ENCODE data around the gene HOXB6.

HOXB6 gene

DNA sequence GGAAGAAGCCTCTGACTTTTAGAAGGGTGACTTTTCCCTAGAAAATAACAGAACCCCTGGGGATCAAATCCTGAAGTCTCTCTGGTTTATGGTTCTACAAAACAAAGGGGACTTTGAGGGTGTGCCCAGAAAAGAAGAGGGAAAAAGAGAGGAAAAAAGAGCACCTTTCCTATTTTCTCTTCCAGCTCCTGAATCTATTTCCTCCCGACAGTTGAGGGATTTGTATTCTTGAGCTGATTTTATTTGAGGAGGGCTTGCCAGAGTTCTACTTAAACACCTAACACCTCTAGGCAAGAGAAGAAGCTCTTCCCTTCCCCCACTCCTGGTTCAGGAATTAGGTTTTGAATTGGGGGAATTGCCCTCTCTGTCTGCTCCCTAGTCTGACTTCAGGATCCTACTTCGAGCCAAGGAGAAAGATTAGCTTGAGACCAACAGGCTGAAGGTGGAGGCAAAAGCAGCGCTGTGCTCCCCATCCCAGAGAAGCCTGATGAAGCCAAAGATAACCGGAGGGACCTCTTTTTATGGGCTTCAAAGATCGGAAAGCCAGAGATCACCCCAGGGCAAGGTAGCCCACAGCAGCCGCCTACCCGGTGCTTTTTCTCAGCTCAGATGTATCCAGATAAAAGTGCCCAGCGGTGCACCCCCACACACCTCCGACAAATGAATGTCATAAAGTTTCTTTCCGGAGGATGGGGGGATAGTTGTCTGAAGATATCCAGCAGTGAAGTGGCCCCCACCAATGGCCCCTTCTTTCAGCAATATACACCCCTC, 15.5 kb downstream of the HOXB6 start:
- no peak for DNase-seq
- in situ Hi-C loops (cut with MboI; ENCODE audit: low pct_unique_long_range_greater_than_20kb, low sequenced_read_pairs), result no loop called here

DNA sequence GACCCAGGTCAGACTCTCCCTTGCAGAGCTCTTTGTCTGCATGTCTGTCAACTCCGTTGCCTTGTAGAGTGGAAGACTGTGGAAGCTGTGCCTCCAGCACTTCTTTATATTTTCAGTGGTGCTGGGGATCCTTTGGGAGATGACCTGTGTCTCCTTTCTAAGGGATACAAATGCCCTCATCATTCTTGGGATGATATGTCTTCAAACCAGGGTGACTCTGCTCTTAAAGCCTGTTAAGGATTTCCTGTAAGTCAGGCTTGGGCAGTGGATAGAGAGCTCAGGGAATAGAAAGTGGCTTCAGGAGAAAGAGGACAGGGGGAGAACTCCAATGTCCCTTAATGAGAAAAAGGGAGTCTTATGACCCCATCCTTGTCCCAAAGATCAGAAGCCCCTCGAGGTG, 16.3 kb downstream of the HOXB6 start:
- DNase-seq, result no peak
- in situ Hi-C loops (cut with MboI; ENCODE audit: low pct_unique_long_range_greater_than_20kb, low sequenced_read_pairs), result no loop called here

DNA sequence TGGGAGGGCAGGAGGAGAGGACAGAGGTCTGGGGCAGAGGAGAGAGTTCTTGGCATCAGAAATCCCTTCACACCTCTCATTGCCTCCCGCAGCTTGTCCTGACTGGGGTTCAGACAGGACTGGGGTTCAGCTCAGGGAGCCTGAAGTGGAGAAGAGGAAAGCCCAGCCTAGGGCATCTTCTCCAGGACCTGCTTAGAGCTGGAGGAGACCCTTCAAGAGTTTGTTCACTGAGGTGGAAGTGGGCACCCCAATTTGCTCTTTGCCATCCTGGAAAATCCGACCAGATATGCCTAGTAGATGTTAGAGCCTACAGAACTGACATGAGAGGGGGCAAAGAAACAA, 16.7 kb downstream of the HOXB6 start:
- no peak for DNase-seq
- in situ Hi-C loops (cut with MboI; ENCODE audit: low pct_unique_long_range_greater_than_20kb, low sequenced_read_pairs), result no loop called here

DNA sequence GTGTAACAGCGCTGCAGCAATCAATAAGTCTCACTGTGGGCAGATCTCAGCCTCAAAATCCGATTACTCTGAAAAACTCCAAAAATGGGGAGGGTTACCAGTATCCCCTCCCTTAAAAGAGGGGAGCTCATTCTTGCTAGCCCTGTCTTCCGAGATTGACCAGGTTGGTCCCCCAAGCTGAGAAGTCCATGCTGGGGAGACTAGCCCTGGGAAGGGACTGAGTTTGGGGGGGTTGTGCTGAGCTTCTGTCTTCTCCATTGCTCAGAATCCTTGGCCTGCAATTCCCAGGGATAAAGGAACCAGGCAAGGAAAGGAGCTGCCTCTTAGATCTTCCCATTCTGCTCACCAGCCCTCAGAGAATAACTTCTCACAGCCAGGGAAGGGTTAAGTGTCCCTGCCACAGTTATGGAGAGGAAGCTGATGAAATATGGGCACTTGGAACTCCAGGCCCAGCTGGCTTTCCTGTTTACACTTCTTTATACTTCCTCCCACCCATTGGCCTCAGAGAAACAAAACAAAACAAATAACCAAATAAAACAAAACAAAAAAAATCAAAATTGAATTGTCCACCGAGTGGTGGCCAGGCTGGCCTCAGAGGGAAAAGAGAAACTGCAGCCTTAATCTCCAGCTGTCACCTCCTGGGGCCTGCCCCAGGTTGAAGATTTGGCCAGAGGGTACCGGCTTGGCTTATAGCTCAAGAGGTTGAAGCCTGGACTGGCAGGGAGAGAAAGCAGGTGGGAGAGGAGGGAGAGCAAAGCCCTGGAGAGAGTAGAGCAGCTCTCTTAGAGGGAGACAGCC, 17.3 kb downstream of the HOXB6 start:
- in situ Hi-C loops (cut with MboI; ENCODE audit: low pct_unique_long_range_greater_than_20kb, low sequenced_read_pairs), result no loop called here
- DNase-seq, result peak; percentile 55

DNA sequence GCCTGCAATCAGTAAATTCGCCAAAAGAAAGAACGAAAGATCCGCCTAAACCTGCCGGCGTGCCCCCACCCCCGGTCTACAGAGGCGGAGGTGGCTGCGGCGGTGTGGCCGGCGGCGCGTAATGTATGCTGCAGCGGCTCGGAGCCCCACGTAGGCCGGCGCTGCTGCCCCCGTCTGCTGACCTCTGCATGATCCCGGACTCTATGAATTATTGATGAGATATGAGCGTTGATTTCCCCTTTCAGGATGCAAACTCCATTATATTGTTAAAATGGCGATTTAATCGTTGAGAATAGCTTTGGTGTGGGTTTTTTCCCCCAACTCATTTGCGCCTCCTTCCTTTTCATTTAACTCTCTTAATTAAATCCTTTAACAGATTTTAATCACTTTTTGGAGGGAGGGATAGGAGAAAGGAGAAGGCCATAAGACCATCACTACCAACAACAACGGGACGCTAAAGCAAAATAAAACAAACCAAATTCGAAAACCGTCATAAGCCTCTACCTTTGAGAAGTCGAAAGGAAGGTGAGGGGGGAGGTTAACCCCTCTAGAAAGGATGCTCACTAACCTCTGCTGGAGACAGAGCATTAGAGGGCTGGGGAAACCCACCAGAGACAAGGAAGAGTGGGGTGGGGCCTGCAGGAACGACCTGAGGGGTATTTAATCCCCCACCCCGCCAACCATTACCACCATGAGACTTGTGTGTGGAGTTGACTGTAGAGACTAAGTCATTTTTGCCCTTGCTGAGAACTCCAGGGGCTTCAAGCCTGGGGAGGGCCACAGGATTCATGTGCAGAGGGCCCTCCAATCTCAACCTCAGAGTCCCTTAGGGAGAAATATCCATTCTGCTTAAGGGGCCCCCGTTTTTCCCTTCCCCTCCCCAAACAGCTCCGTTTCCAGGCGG, 18.2 kb downstream of the HOXB6 start:
- no peak for DNase-seq
- in situ Hi-C loops (cut with MboI; ENCODE audit: low pct_unique_long_range_greater_than_20kb, low sequenced_read_pairs), result no loop called here

DNA sequence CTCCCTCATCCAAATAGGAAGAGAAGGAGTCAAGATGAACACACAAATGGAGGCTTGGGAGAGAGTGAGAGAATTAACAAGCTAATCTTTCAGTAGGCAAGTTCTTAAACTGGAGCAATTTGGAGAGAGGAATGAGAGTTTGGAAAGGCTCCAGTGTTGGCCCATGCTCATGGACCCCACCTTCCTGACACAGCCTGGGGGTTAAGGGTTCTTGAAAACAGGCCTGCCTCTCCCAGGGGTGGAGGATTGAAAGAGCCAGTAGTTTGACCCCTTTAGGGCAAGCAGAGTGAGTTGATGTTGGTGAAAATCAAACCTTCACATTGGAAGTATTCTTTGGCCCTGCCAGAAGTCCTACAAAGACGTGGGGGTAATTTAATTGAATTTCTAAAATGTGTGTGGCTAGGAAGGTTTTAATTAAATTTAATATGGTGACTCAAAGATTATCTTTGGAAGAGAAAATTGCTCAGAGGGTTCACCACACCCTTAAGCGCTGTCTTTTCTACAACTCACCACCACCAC, 20.5 kb downstream of the HOXB6 start:
- in situ Hi-C loops (cut with MboI; ENCODE audit: low pct_unique_long_range_greater_than_20kb, low sequenced_read_pairs), result no loop called here
- no peak for DNase-seq

DNA sequence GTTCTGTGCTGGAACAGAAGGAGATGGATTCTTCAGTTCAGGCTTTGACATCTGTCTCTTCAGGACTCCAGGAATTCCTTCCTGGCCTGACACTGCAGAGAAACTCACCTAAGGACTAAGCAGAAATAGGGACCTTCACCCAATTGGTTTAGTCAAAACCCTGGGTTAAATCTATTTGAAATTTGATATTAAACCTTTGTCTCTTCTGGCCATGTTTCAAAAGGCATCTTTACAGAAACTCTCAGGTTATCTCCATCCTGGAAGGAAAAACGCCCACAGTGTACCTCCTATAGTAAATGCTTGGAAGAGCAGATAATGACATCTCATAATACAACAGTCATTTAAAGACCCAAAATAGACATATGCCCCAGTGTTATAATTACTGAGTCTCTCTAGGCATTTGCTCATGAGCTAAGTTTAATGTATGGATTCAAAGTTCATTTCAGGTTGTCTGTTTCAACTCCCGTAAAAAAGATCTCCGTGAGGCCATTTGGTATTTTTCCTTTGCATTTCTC, 21.0 kb downstream of the HOXB6 start:
- DNase-seq, result no peak
- in situ Hi-C loops (cut with MboI; ENCODE audit: low pct_unique_long_range_greater_than_20kb, low sequenced_read_pairs), result no loop called here

DNA sequence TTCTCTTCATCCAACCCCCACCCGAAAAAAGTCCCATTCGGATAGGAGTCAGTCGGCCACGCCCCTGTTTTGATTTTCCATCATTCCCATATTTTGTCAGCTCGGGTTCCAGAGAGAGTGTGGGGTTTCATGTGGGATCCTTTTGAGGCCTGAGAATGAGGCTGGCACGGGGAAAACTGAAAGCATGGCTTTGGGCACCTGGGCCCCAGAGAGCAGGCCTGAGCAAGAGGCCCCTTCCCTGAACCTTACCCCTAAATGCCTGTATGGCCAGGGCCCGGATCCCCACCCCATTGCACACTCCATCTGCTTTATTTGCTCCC, 22.1 kb downstream of the HOXB6 start:
- in situ Hi-C loops (cut with MboI; ENCODE audit: low pct_unique_long_range_greater_than_20kb, low sequenced_read_pairs), result no loop called here
- no peak for DNase-seq

DNA sequence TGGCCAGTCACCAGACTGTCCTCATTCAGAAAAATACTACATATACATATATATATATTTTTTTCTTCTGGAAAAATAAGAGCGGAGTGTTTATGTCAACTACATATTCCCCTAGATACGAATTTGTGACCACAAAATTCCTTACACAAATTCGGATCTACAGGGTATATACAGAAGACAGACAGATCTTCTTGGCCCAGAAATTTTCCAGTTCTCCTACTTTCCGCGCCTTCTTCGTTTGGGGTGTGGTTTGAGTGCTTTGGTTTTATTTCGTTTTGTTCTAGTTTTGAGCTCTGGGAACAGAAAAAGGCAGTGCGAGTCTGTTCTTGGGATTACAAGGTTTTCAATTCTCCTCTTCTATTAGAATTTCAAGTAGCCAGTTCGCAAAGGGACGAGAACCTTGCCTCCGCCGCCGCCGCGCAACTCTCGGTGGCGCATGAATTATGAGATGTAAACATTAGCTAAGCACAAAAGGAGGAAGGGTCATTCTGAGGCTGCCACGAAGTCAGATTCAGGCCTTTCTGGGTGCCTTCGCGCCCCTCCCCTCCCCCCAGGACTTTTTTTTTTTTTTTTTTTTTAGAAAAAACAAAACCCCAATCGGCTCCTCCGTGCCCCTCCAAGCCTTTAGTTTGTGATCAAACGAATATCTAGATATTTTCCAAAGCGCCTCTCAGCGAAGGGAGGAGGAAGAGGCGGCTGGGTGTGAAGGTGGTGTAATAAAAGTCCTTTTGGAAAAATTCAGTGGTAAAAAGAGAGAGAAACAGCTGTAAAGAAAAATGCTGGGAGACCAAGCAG, 24.8 kb downstream of the HOXB6 start:
- no peak for DNase-seq
- in situ Hi-C loops (cut with MboI; ENCODE audit: low pct_unique_long_range_greater_than_20kb, low sequenced_read_pairs), result no loop called here

DNA sequence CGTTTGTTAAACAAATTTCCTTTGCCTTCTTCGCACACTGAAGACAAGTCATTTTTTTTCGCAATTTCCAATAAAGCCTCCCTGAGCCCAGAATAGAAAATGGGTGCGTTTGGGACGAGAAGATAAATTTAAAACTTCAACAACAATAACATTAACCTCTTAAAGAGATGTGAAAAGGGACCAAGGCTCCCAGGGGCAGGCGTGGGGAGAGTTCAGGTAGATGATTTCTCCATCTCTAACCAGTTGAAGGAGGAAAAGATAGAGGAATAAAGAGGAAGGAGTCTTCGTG, 25.4 kb downstream of the HOXB6 start:
- in situ Hi-C loops (cut with MboI; ENCODE audit: low pct_unique_long_range_greater_than_20kb, low sequenced_read_pairs), result no loop called here
- DNase-seq, result no peak

DNA sequence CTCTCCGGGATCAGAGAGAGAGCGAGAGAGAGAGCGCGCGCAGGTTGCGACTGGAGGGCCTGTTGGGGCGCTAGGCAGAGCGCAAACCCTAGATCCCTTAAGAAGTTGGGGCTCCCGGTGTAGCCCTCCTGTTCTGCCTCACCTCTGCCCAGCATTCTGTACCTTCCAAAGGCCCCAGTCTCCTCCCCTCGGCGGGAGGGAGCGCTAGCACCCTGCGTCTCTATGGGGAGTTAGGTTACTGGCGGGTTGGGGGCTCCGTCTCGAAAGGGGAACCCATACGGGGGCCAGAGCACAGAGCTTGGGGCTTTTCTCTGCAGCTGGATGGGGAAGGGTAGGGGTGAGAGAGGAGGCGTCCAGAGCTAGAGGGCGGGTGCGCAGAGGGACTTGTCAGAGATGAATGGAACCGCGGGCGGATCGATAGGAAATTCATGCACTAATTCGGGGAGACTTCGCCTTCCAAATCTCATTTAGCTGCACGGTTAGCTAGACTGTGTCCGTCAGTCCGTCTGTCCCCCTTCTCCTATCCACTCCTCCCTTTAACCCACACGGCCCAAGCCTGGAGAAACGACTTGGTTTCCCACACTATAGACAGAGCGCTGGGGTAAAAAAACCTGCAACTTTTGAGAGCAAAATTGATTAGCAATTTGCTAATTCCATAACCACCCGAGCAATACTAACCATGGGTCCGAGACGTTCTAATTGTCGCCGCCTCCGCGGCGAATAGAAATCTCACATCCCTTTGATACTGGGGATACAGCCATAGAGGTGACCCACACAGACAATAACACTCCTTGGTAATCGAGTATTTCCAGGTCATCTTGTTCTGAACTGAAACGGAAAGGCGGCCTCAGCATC, 25.9 kb downstream of the HOXB6 start:
- peak; percentile 49 for DNase-seq
- in situ Hi-C loops (cut with MboI; ENCODE audit: low pct_unique_long_range_greater_than_20kb, low sequenced_read_pairs), result no loop called here

DNA sequence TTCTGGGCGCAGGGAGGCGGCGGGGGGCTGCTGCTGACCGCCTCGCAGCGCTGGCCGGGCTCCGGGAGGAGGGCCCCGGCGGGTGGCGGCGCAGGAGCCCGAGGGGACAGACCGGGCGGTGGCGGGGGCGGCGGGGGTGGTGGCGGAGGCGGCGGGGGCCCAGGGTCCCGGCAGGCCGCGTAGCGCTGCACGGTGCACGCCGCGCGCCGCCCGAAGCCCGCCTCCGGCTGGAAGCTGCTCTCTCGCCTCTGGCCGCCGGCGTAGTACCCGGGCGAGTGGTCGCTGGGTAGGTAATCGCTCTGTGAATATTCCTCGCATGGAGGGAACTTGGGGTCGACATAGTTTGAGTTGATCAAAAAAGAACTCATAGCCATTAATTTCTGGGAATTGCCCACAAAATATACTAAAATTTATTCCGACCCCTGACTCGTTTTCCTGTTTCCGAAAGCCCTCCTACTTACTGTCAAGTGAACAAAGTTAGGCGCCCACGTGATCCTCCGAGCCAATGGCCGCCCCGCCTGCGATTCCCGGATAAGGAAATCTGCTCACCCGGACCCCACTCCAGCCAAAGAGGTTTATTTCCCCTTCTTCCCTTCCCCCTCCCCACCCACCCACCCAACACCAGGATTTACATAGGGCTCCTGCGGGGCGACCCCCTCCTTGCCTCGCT, 26.7 kb downstream of the HOXB6 start, which contains the start of gene HOXB4:
TSS of gene HOXB4 (minus strand) at position 405 of the 670 bp plus-strand sequence. CDS start at position 374, 31 bp downstream.
- DNase-seq, result peak; percentile 85
- in situ Hi-C loops (cut with MboI; ENCODE audit: low pct_unique_long_range_greater_than_20kb, low sequenced_read_pairs), result no loop called here

DNA sequence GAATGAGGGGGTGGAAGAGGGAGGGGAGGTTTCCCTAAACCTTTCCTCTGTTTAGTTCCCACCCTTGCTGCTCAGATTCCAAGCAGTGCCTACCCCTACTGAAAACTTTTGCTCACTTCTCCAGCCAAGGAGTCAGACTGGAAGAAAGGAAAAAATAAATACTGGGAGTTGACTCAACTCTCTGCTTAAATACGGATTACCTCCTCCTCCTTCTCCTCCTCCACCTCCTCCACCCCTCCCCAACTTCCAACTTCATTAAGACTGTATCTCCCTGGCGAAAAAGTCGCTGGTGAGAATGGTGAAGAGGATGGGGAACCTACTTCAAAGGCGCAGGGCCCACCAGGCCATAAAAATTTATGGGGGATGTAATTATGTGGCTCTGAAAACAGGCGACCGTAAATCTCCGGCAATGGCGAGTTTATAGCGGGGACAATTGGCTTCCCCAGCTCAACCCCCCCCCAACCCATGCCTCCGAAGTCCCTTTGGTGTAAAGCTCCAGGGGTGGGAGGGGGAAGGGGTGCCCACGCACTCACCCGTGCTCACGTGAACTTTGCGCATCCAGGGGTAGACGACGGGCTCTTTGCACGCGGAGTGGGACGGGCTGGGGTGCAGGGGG, 27.3 kb downstream of the HOXB6 start:
- in situ Hi-C loops (cut with MboI; ENCODE audit: low pct_unique_long_range_greater_than_20kb, low sequenced_read_pairs), result no loop called here
- peak; percentile 48 for DNase-seq

DNA sequence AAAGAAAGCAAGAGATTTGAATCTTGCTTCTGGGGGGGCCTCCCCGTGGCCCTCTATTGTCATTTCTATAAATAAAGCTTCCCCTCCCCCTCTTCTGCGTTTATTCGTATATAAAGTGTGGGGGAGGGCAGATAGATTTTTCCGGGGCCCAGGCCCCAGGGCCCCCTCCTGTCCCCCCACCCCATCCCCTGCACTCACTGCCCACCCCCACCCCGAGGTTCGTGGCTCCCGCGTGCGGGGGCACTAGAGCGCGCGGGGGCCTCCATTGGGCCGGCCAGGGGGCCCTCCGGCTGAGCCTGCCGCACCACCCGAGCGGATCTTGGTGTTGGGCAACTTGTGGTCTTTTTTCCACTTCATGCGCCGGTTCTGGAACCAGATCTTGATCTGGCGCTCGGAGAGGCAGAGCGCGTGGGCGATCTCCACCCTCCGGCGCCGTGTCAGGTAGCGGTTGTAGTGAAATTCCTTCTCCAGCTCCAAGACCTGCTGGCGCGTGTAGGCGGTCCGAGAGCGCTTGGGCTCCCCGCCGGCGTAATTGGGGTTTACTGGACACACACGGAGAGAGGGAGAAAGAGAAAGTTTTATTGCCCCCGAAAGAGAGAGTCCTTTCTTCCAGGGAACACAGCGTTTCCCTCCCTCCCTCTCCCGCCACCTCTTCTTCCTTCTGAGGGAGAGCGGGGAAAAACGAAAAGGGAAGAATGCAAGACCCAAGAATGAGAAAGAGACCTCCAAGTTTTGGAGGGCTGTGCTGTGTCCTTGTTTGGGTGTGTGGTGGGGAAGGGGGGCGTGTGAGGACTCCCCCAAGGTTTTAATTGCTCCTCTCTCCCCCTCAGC, 28.1 kb downstream of the HOXB6 start:
- DNase-seq, result peak; percentile 50
- in situ Hi-C loops (cut with MboI; ENCODE audit: low pct_unique_long_range_greater_than_20kb, low sequenced_read_pairs), result no loop called here

DNA sequence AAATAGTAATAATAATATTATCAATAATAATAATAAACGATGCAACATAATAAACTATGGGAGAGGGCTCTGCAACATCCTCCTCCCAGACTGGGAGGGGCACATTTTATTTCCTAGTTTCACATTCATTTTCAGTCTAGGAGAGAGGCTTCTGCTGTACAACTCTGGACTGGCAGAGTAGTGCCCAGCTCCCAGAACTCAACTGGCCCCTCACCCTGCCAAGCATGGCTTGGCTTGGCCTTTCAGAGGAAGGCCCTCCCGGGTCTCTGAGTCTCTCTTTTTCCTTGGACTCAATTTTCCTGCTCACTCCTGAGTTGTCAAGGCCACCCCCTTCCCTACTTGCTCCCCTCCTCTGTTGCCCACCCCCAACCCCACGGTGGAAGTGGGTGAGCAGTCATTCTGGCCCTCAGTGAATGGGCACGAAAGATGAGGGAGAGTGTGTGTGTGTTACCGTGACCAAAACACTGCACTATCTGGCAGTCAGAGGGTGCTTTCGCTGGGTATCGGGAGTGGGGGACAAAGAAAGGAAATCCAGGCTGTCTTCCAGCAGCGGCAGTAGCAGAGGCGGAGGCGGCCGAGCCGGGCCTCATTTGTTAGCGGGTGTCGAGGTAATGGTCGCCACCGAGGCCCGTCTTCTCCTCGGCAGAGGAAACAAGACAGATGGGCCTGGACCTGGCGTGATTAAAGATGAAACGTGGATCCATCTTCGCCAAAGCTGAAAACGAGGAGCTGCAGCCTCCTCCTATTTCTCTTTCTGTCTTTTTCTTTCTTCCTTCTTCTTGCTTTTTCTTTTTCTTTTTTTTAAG, 28.9 kb downstream of the HOXB6 start:
- in situ Hi-C loops (cut with MboI; ENCODE audit: low pct_unique_long_range_greater_than_20kb, low sequenced_read_pairs), result no loop called here
- DNase-seq, result no peak
